T-helper 22 cell (primary cell): ENCODE data around the gene CFAP251.

Experiments
- DNase-seq: peaks from one replicate; pipeline ENCODE4 v3.0.0-alpha.2; 2020; ENCODE audit warnings: low read depth

CFAP251 gene

GRCh38 chr12:122003651-122004611 is 85.5 kb downstream of the CFAP251 start:
- DNase-seq = no peak

GRCh38 chr12:122004633-122005071 is 86.3 kb downstream of the CFAP251 start:
- no peak for DNase-seq

GRCh38 chr12:122005252-122005776 is 86.9 kb downstream of the CFAP251 start:
- no peak for DNase-seq

GRCh38 chr12:122006186-122006926 is 88.0 kb downstream of the CFAP251 start:
- DNase-seq = no peak

GRCh38 chr12:122009741-122010140 is 91.3 kb downstream of the CFAP251 start:
- no peak for DNase-seq

GRCh38 chr12:122012184-122012583 is 93.8 kb downstream of the CFAP251 start:
- no peak for DNase-seq

- DNase-seq = no peak
Measured at GRCh38 chr12:122013136-122013535, 94.7 kb downstream of the CFAP251 start.

- no peak for DNase-seq
Measured at GRCh38 chr12:122013791-122014590, 95.6 kb downstream of the CFAP251 start.

- DNase-seq = no peak
Measured at GRCh38 chr12:122014781-122015180, 96.4 kb downstream of the CFAP251 start.

- DNase-seq = no peak
Measured at GRCh38 chr12:122018457-122018856, 100.1 kb downstream of the CFAP251 start.

GRCh38 chr12:122018937-122019336 is 100.5 kb downstream of the CFAP251 start:
- DNase-seq = no peak

- DNase-seq = no peak
Measured at GRCh38 chr12:122020795-122021192, 102.4 kb downstream of the CFAP251 start.

- DNase-seq = no peak
Measured at GRCh38 chr12:122021193-122021821, 102.9 kb downstream of the CFAP251 start.

GRCh38 chr12:122021822-122022392 is 103.5 kb downstream of the CFAP251 start, which contains the start of gene BCL7A:
BCL7A (plus strand) TSS chr12:122021884; CDS start chr12:122022092, 208 bp downstream.
- peak; percentile 11 for DNase-seq

GRCh38 chr12:122022393-122023338 is 104.3 kb downstream of the CFAP251 start:
- no peak for DNase-seq

GRCh38 chr12:122023339-122024131 is 105.1 kb downstream of the CFAP251 start:
- DNase-seq = no peak

- no peak for DNase-seq
Measured at GRCh38 chr12:122024132-122024785, 105.9 kb downstream of the CFAP251 start.

- no peak for DNase-seq
Measured at GRCh38 chr12:122026706-122027333, 108.4 kb downstream of the CFAP251 start.
